GM12865 (cell line): ENCODE results near the gene RIN3.

Experiments
- DNase-seq: peaks from one replicate; pipeline ENCODE4 v3.0.0; 2010; ENCODE audit warnings: low read depth
- H3K4me3 ChIP-seq: 2 replicates; pipeline ENCODE4 v1.5.1; 2011; ENCODE audit warnings: mild to moderate bottlenecking, low read depth, low read length, control low read depth
- CTCF ChIP-seq: IDR thresholded peaks from 2 replicates; pipeline ENCODE4 v1.5.1; 2011; ENCODE audit warnings: low read length, control low read depth, low read depth, inconsistent platforms; ENCODE audit not compliant: insufficient read depth; ENCODE audit errors: missing control alignments

The RIN3 gene

GRCh38 chr14:92563359-92563758 lies 49.8 kb downstream of the RIN3 start:
- H3K4me3 ChIP-seq, result no peak overlapping the region
- peak; percentile 84 for DNase-seq
- TF ChIP-seq CTCF, result no peak

- TF ChIP-seq CTCF, result no peak
- no peak for DNase-seq
- H3K4me3 ChIP-seq, result no peak overlapping the region
Observed at GRCh38 chr14:92563765-92564285, 50.2 kb downstream of the RIN3 start.

GRCh38 chr14:92564344-92565039 lies 50.9 kb downstream of the RIN3 start:
- no peak for TF ChIP-seq CTCF
- H3K4me3 ChIP-seq, result no peak overlapping the region
- no peak for DNase-seq

DNA sequence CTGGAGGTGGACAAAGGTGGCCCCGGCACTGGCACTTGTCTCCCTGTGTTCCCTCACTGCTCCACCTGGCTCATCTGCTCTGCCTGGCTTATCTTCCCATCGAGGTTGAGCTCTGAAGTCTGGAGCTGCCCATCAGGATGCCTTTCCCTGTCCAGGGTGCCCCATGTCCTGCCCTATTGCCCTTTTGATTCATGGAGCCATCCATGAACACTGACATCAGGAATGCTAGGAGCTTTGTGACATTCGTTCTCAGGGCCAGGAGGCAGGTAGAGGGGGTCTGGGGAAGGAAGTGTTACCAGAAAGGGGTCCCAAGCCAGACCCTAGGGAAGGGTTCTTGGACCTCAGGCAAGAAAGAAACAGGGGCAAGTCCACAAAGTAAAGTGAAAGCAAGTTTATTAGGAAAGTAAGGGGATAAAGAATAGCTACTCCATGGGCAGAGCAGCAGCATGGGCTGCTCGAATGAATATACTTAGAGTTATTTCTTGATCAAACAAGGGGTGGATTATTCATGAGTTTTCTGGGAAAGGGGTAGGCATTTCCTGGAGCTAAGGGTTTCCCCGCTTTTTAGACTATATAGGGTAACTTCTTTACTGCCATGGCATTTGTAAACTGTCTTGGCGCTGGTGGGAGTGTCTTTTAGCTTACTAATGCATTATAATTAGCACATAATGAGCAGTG lies 51.6 kb downstream of the RIN3 start:
- no peak overlapping the region for H3K4me3 ChIP-seq
- DNase-seq, result no peak
- no peak for TF ChIP-seq CTCF

GRCh38 chr14:92565718-92566115 lies 52.1 kb downstream of the RIN3 start:
- no peak overlapping the region for H3K4me3 ChIP-seq
- TF ChIP-seq CTCF, result no peak
- no peak for DNase-seq

DNA sequence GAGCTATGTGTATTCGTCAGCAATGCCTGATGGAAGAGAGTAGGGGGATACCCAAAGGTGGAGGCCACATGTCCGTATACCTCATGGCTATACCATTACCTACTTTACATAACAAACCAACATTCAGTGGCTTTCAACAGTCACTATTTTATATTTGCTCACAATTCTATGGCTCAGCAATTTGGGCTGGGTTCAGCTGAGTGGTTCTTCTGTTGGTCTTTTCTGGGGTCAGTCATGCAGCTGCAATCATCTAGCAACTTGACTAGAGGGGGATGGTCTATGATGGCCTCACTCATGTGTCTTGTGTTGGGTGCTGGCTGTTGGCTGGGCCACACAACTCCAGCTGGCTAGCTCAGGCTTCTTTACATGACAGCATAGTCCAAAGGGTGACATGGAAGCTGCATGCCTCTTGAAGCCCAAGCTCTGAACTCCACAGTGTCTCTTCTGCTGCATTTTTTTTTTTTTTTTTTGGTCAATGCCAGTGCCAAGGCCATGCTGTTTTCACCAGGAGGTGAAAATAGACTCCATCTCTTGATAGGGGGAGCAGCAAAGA lies 53.7 kb downstream of the RIN3 start:
- TF ChIP-seq CTCF, result no peak
- H3K4me3 ChIP-seq, result no peak overlapping the region
- DNase-seq, result no peak
